HepG2 (cell line): ENCODE measurements around the gene COPS3.

Experiments used
- BHLHE40 ChIP-seq: IDR thresholded peaks from 2 replicates; pipeline ENCODE4 v1.6.1; 2011; ENCODE audit warnings: low read length, improper control_type of control experiment
- CENPX ChIP-seq: sonication (generic); formaldehyde crosslinking; IDR thresholded peaks from 2 replicates; pipeline ENCODE4 v1.9.0; 2021; ENCODE audit warnings: mild to moderate bottlenecking, missing genetic modification reagents, moderate library complexity
- ERF ChIP-seq: IDR thresholded peaks from 2 replicates; pipeline ENCODE4 v1.6.1; 2018; ENCODE audit warnings: missing biosample characterization, missing genetic modification reagents
- FOXM1 ChIP-seq: sonication (generic); formaldehyde crosslinking; IDR thresholded peaks from 2 replicates; pipeline ENCODE4 v1.5.0; 2020; ENCODE audit warnings: missing genetic modification reagents
- MED1 ChIP-seq: sonication (generic); formaldehyde crosslinking; IDR thresholded peaks from 2 replicates; pipeline ENCODE4 v1.4.0; 2020; ENCODE audit warnings: missing genetic modification reagents
- SMC3 ChIP-seq: IDR thresholded peaks from 2 replicates; pipeline ENCODE4 v1.6.1; 2011; ENCODE audit warnings: low read length, improper control_type of control experiment
- SP1 ChIP-seq, 2 experiments: fragments of 450-650 bp in 1 of 2; sonication (generic) in 1 of 2; formaldehyde crosslinking in 1 of 2; IDR thresholded peaks; 2 replicates each; pipeline versions ENCODE4 v1.4.0 to v1.6.1; 2016 to 2020; ENCODE audit warnings: missing genetic modification reagents in 1 of 2
- ZC3H4 ChIP-seq: sonication (generic); formaldehyde crosslinking; IDR thresholded peaks from 2 replicates; pipeline ENCODE4 v1.4.0; 2020; ENCODE audit warnings: missing genetic modification reagents, borderline replicate concordance
- ZNF24 ChIP-seq: fragments of 450-650 bp; IDR thresholded peaks from 2 replicates; pipeline ENCODE4 v1.6.1; 2017; ENCODE audit warnings: antibody characterized with exemption, mild to moderate bottlenecking
- ZNF546 ChIP-seq: sonication (generic); formaldehyde crosslinking; conservative IDR thresholded peaks from 2 replicates; pipeline ENCODE4 v1.8.1; 2023; ENCODE audit warnings: mild to moderate bottlenecking, missing genetic modification reagents
- ZNF570 ChIP-seq: sonication (generic); formaldehyde crosslinking; IDR thresholded peaks from 2 replicates; pipeline ENCODE4 v1.4.0; 2020; ENCODE audit warnings: mild to moderate bottlenecking, missing genetic modification reagents, borderline replicate concordance
- TF ChIP-seq, protein P1 (sequence below): sonication (generic); formaldehyde crosslinking; IDR thresholded peaks from 2 replicates; pipeline ENCODE4 v1.5.0; 2020; ENCODE audit warnings: mild to moderate bottlenecking, missing genetic modification reagents, moderate library complexity

- no peak; the same call in 1 of the 2 replicates for TF ChIP-seq BHLHE40
- no peak for TF ChIP-seq CENPX (CRISPR knock-in tag)
- no peak for TF ChIP-seq ZNF570 (CRISPR knock-in tag)
- TF ChIP-seq SMC3, result no peak
- no peak for TF ChIP-seq FOXM1
- no peak for TF ChIP-seq MED1 (CRISPR knock-in tag)
- no peak for TF ChIP-seq ZC3H4 (CRISPR knock-in tag)
- TF ChIP-seq SP1 (IDR thresholded peaks at IDR 0.05), result no peak
- TF ChIP-seq SP1 (CRISPR knock-in tag; IDR thresholded peaks at IDR 0.05), result no peak
- TF ChIP-seq, protein P1, sequence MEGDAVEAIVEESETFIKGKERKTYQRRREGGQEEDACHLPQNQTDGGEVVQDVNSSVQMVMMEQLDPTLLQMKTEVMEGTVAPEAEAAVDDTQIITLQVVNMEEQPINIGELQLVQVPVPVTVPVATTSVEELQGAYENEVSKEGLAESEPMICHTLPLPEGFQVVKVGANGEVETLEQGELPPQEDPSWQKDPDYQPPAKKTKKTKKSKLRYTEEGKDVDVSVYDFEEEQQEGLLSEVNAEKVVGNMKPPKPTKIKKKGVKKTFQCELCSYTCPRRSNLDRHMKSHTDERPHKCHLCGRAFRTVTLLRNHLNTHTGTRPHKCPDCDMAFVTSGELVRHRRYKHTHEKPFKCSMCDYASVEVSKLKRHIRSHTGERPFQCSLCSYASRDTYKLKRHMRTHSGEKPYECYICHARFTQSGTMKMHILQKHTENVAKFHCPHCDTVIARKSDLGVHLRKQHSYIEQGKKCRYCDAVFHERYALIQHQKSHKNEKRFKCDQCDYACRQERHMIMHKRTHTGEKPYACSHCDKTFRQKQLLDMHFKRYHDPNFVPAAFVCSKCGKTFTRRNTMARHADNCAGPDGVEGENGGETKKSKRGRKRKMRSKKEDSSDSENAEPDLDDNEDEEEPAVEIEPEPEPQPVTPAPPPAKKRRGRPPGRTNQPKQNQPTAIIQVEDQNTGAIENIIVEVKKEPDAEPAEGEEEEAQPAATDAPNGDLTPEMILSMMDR (CRISPR knock-in tag), result no peak
- no peak for TF ChIP-seq ZNF24
- no peak for TF ChIP-seq ZNF546 (CRISPR knock-in tag)
- no peak for TF ChIP-seq ERF (CRISPR knock-in tag)
Measured at GRCh38 chr17:17236295-17237025, 44.6 kb downstream of the COPS3 start.
